Naive thymus-derived CD4-positive, alpha-beta T cell (primary cell): ENCODE results near the gene FAU. TPM values are rescaled to one million over a fixed set of nuclear protein-coding genes. Genes with fewer than 3 reads are reported as not detected.

Experiments
- ATAC-seq: fragments of 150-1000 bp; cut with Tn5 transposase; 2 replicates; pipeline ENCODE4 v1.10.0; 2021; ENCODE audit warnings: mild to moderate bottlenecking, moderate library complexity
- CTCF ChIA-PET: fragments of 350-600 bp; sonication (Branson Sonifier 250); formaldehyde crosslinking; loops from one replicate; lab custom pipeline; 2021; ENCODE audit warnings: antibody characterized with exemption; lab: Charles Lee
- POLR2A ChIA-PET: fragments of 350-600 bp; sonication (Branson Sonifier 250); formaldehyde crosslinking; loops from one replicate; lab custom pipeline; 2021; ENCODE audit warnings: antibody characterized with exemption, inconsistent platforms; lab: Charles Lee
- DNase-seq, 9 donors: peaks; one replicate each; pipeline versions ENCODE4 v3.0.0 to v3.0.0-alpha.2; 2020 to 2022; ENCODE audit warnings: mixed read lengths in 1 of 9
- H3K27ac ChIP-seq: one replicate; pipeline ENCODE4 v1.7.0; 2013; ENCODE audit warnings: mild to moderate bottlenecking, low read depth, low read length, moderate library complexity
- H3K27me3 ChIP-seq, 2 donors: one replicate each; pipeline ENCODE4 v1.7.0; 2013; ENCODE audit warnings: low read length in 2 of 2, mild to moderate bottlenecking in 2 of 2, moderate library complexity in 2 of 2; ENCODE audit not compliant: control insufficient read depth in 2 of 2, insufficient read depth in 2 of 2
- H3K36me3 ChIP-seq, 3 experiments: 1 replicate in 2 of 3; 2 replicates in 1 of 3; pipeline ENCODE4 v1.7.0; 2013; ENCODE audit warnings: low read length in 3 of 3, mild to moderate bottlenecking in 3 of 3, moderate library complexity in 1 of 3; ENCODE audit not compliant: insufficient read depth in 3 of 3, control insufficient read depth in 2 of 3
- H3K4me1 ChIP-seq, 2 donors: one replicate each; pipeline ENCODE4 v1.7.0; 2013; ENCODE audit warnings: low read length in 2 of 2, mild to moderate bottlenecking in 2 of 2, moderate library complexity in 1 of 2; ENCODE audit not compliant: control insufficient read depth in 2 of 2, insufficient read depth in 2 of 2
- H3K4me3 ChIP-seq: 2 replicates; pipeline ENCODE4 v1.7.0; 2013; ENCODE audit warnings: mild to moderate bottlenecking, low read length
- H3K9me3 ChIP-seq, 3 experiments: 1 replicate in 2 of 3; 2 replicates in 1 of 3; pipeline ENCODE4 v1.7.0; 2013; ENCODE audit warnings: low read length in 3 of 3; ENCODE audit not compliant: control insufficient read depth in 2 of 3
- H3K27ac Mint-ChIP-seq, 9 donors: one replicate each; pipeline ENCODE4 v1.8.0; 2020 to 2022; ENCODE audit warnings: mixed read lengths in 9 of 9, mild to moderate bottlenecking in 8 of 9, moderate library complexity in 5 of 9, inconsistent platforms in 2 of 9
- H3K27me3 Mint-ChIP-seq, 5 donors: one replicate each; pipeline ENCODE4 v1.8.0; 2021 to 2022; ENCODE audit warnings: mixed read lengths in 5 of 5, mild to moderate bottlenecking in 1 of 5
- H3K36me3 Mint-ChIP-seq, 5 donors: one replicate each; pipeline ENCODE4 v1.8.0; 2020 to 2022; ENCODE audit warnings: mixed read lengths in 5 of 5, mild to moderate bottlenecking in 3 of 5, inconsistent platforms in 1 of 5
- H3K4me1 Mint-ChIP-seq, 7 donors: one replicate each; pipeline ENCODE4 v1.8.0; 2020 to 2022; ENCODE audit warnings: mixed read lengths in 7 of 7, mild to moderate bottlenecking in 3 of 7, inconsistent platforms in 1 of 7
- H3K4me3 Mint-ChIP-seq, 10 donors: one replicate each; pipeline ENCODE4 v1.8.0; 2020 to 2022; ENCODE audit warnings: mild to moderate bottlenecking in 10 of 10, mixed read lengths in 10 of 10, moderate library complexity in 6 of 10, inconsistent platforms in 2 of 10
- H3K9me3 Mint-ChIP-seq, 11 donors: one replicate each; pipeline ENCODE4 v1.8.0; 2020 to 2022; ENCODE audit warnings: mixed read lengths in 11 of 11, mild to moderate bottlenecking in 4 of 11, inconsistent platforms in 1 of 11, moderate library complexity in 1 of 11
- intact Hi-C, 2 donors: fragments of 100-400 bp; cut with micrococcal nuclease; formaldehyde crosslinking; loops; one replicate each; pipeline ENCODE4 v1.15.1; 2023
- polyA plus RNA-seq, 2 donors: library from polyadenylated mRNA; unstranded; fragments of 300-500 nt; fragmentation: Illumina TruSeq; gene quantifications; one replicate each; pipeline ENCODE4 v1.2.3, GENCODE V29; 2021
- total RNA-seq, 6 experiments: library from RNA in 5 of 6; stranded (reverse) in 5 of 6; gene quantifications; 1 replicate in 5 of 6; 2 replicates in 1 of 6; pipeline ENCODE4 v1.2.3 and lab custom pipeline; 2021 to 2026

Gene FAU
- total and polyA plus RNA-seq, 7 experiments from 2014 or later: 1,053 to 1,849 (median 1,372) TPM

DNA sequence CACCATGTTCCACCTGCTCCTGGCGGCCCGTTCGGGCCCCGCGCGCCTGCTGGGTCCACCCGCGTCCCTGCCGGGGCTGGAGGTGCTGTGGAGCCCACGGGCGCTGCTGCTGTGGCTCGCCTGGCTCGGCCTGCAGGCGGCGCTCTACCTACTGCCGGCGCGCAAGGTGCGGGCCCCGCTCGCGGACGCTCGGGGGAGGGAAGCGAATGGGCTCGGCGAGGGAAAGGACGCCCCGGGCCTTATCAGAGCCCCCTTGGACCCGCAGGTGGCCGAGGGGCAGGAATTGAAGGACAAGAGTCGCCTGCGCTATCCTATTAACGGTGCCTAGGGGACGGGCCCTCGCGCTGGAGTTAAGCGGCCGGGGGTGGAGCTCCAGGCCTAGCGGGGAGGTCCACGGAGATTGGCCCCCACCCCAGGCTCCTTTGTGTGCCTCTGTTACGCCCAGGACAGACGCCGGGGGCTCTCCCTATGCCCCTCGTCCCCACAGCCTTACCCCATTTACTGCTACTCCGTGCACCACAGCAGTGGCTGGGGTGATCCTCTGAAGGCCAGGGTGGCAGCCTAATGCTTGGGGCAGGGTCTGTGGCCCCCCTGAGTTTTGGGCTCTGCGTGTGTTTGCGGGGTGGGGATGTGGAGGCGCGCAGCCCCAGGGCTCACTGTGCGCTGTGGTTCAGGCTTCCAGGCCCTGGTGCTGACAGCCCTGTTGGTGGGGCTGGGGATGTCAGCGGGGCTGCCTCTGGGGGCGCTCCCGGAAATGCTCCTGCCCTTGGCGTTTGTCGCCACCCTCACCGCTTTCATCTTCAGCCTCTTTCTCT is 9.2 kb downstream of the FAU start:
- CTCF ChIA-PET: interaction anchor here (0.7 to 4.1 kb wide), 3 partner anchors 8 to 30 kb away, joined by 3 to 48 read pairs (median 3); partner anchors contain the start of genes FAU and MRPL49
- peak overlapping the region; percentile 76 to 100 (median 84) for H3K27ac Mint-ChIP-seq
- intact Hi-C loops: loop anchor here (1.0 to 10.0 kb wide), 5 partner anchors 70 to 400 kb away; partner anchors contain the start of genes ATG2A (in 1 of the 2), CDC42EP2 (in 1 of the 2), RASGRP2 (in 1 of the 2) and SAC3D1 (in 1 of the 2)
- H3K4me3 Mint-ChIP-seq: peak overlapping the region; percentile 83 to 97 (median 89)
- POLR2A ChIA-PET: interaction anchor here (0.6 to 7.5 kb wide), 14 partner anchors 9 to 967 kb away, joined by 3 to 98 read pairs (median 4); partner anchors contain the start of genes CAPN1, CDCA5, FAU and MRPL49
- H3K4me1 ChIP-seq: peaks cover 33 to 36% of the 10 kb centered on the region in 2 donors
- no peaks in the 10 kb centered on the region for H3K27me3 ChIP-seq
- no peaks in the 10 kb centered on the region for H3K9me3 ChIP-seq
- H3K27me3 Mint-ChIP-seq: no peaks in the 10 kb centered on the region
- peak overlapping the region; percentile 74 for H3K27ac ChIP-seq
- H3K9me3 Mint-ChIP-seq: no peaks in the 10 kb centered on the region
- peak; percentile 67 to 88 (median 81) for DNase-seq
- H3K36me3 ChIP-seq: peaks cover 0 to 29% (median 0%) of the 10 kb centered on the region in 3 experiments
- peak overlapping the region; percentile 83 for H3K4me3 ChIP-seq
- H3K4me1 Mint-ChIP-seq: peaks cover 17 to 55% (median 38%) of the 10 kb centered on the region in 7 donors
- peak; percentile 69 for ATAC-seq
- peaks cover 0 to 5% (median 3%) of the 10 kb centered on the region in 5 donors for H3K36me3 Mint-ChIP-seq

DNA sequence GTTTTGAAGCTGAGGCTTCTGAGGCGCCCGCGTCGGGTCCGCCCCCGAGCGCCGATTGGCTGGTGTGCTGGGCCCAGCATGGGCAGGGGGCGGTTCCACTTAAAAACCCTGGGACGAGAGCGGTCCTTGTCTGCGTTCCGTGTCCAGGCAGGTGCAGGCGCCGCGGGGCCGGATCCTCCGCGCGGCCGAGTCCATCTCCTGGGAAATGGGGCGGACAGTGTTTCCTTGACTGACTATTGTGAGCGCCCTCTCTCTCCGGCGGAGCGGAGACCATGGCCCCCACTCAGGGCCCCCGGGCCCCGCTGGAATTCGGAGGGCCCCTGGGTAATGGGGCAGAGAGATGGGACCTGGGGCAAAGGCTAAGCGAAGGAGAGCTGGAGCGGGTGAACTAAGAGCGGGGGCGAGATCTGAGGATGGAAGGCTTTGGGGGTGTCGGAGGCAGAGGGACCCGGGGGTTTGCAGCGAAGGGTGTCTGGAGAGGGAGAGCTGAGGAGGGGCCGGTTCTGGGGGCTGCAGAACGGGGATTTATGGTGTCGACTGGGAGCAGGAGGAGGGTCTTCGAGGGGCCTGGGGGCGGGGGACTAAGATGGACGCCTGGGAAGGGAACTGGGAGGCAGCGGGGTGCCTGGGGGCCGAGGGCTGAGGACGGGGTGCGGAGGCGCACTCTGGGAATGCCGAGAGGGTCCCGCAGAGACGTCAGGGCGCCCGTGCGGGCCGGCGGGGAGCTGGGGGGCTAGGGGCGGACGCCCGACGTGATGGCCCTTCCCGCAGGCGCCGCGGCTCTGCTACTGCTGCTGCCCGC is 10.0 kb downstream of the FAU start, which contains the start of gene TM7SF2:
Gene TM7SF2 (plus strand): TSS at position 129 of the 802 bp plus-strand sequence. CDS start 144 bp downstream, at position 273.
- H3K9me3 ChIP-seq: no peaks in the 10 kb centered on the region
- DNase-seq (peak; percentile 84 to 94 (median 92)), ATAC-seq (peak; percentile 82)
- H3K27ac Mint-ChIP-seq: peak within 1 kb of the TSS; percentile 80 to 100 (median 90)
- H3K4me3 Mint-ChIP-seq: peak within 1 kb of the TSS; percentile 85 to 97 (median 89)
- H3K4me1 Mint-ChIP-seq: peaks cover 17 to 52% (median 38%) of the 10 kb centered on the region in 7 donors
- H3K36me3 Mint-ChIP-seq: peaks cover 0 to 4% (median under 1%) of the 10 kb centered on the region in 5 donors
- H3K27me3 Mint-ChIP-seq: no peaks in the 10 kb centered on the region
- POLR2A ChIA-PET: interaction anchor here (0.6 to 7.5 kb wide), 17 partner anchors 10 to 967 kb away, joined by 3 to 98 read pairs (median 4); partner anchors contain the start of genes ARL2, CAPN1, CDCA5 and FAU
- H3K4me1 ChIP-seq: peaks cover 33 to 36% of the 10 kb centered on the region in 2 donors
- no peaks in the 10 kb centered on the region for H3K27me3 ChIP-seq
- intact Hi-C loops: loop anchor here (1.0 to 10.0 kb wide), 9 partner anchors 10 to 400 kb away; partner anchors contain the start of genes ATG2A (in 1 of the 2), CAPN1 (in 1 of the 2), CDC42EP2 (in 1 of the 2) and FAU (in 1 of the 2)
- peak within 1 kb of the TSS; percentile 83 for H3K4me3 ChIP-seq
- H3K27ac ChIP-seq: peak within 1 kb of the TSS; percentile 74
- CTCF ChIA-PET: interaction anchor here (0.8 to 4.1 kb wide), 5 partner anchors 9 to 99 kb away, joined by 3 to 48 read pairs (median 4); partner anchors contain the start of genes FAU and MRPL49
- H3K36me3 ChIP-seq: peaks cover 0 to 37% (median 4%) of the 10 kb centered on the region in 3 experiments
- no peaks in the 10 kb centered on the region for H3K9me3 Mint-ChIP-seq

GRCh38 chr11:65111159-65111743 is 10.7 kb downstream of the FAU start:
- peaks cover 0 to 42% (median 4%) of the 10 kb centered on the region in 3 experiments for H3K36me3 ChIP-seq
- no peaks in the 10 kb centered on the region for H3K27me3 ChIP-seq
- CTCF ChIA-PET: interaction anchor here (0.8 to 4.1 kb wide), 9 partner anchors 10 to 260 kb away, joined by 3 to 48 read pairs (median 4); partner anchors contain the start of genes FAU and MRPL49
- peaks cover 23 to 47% (median 35%) of the 10 kb centered on the region in 7 donors for H3K4me1 Mint-ChIP-seq
- H3K4me1 ChIP-seq: peaks cover 27 to 30% of the 10 kb centered on the region in 2 donors
- no peak overlapping the region for H3K4me3 ChIP-seq
- H3K27ac Mint-ChIP-seq: peak overlapping the region; percentile 80 to 100 (median 90)
- H3K36me3 Mint-ChIP-seq: peaks cover 0 to 7% (median 5%) of the 10 kb centered on the region in 5 donors
- POLR2A ChIA-PET: interaction anchor here (0.7 to 7.5 kb wide), 15 partner anchors 10 to 390 kb away, joined by 3 to 98 read pairs (median 4); partner anchors contain the start of genes ARL2, CAPN1, CDCA5 and FAU
- H3K4me3 Mint-ChIP-seq: peak overlapping the region; percentile 85 to 97 (median 89)
- ATAC-seq (no peak), DNase-seq (peak in 1 of 9 donors; percentile 29)
- H3K9me3 ChIP-seq: no peaks in the 10 kb centered on the region
- H3K27me3 Mint-ChIP-seq: no peaks in the 10 kb centered on the region
- peak overlapping the region; percentile 70 for H3K27ac ChIP-seq
- H3K9me3 Mint-ChIP-seq: no peaks in the 10 kb centered on the region
- intact Hi-C loops: loop anchor here (1.0 to 10.0 kb wide), 8 partner anchors 11 to 401 kb away; partner anchors contain the start of genes CAPN1 (in 1 of the 2), CDC42EP2 (in 1 of the 2), FAU (in 1 of the 2) and MRPL49 (in 1 of the 2)

- Histone ChIP-seq H3K27ac (peak overlapping the region; percentile 70), H3K9me3 (no peaks in the 10 kb centered on the region), H3K27me3 (no peaks in the 10 kb centered on the region), H3K4me3 (no peak overlapping the region), H3K4me1 (peaks cover 21 to 23% of the 10 kb centered on the region in 2 donors), H3K36me3 (peaks cover 0 to 39% (median 4%) of the 10 kb centered on the region in 3 experiments)
- CTCF ChIA-PET: interaction anchor here (0.5 to 4.1 kb wide), 11 partner anchors 9 to 304 kb away, joined by 3 to 48 read pairs (median 3); partner anchors contain the start of genes CAPN1, FAU and MRPL49
- peak; percentile 82 to 99 (median 93) for DNase-seq
- peaks cover 0 to 15% (median 7%) of the 10 kb centered on the region in 5 donors for H3K36me3 Mint-ChIP-seq
- peak overlapping the region; percentile 50 to 100 (median 86) for H3K27ac Mint-ChIP-seq
- intact Hi-C loops: loop anchor here (1.0 to 10.0 kb wide), 15 partner anchors 8 to 402 kb away; partner anchors contain the start of genes CAPN1 (in 2 of the 2), ARL2 (in 1 of the 2), CDC42EP2 (in 1 of the 2) and CDCA5 (in 1 of the 2)
- H3K9me3 Mint-ChIP-seq: no peaks in the 10 kb centered on the region
- peak overlapping the region; percentile 43 to 89 (median 56) for H3K4me3 Mint-ChIP-seq
- POLR2A ChIA-PET: interaction anchor here (1.0 to 7.5 kb wide), 13 partner anchors 8 to 399 kb away, joined by 3 to 98 read pairs (median 4); partner anchors contain the start of genes ARL2, CAPN1, DPF2 and FAU
- ATAC-seq: peak; percentile 78
- H3K27me3 Mint-ChIP-seq: no peaks in the 10 kb centered on the region
- peaks cover 28 to 48% (median 35%) of the 10 kb centered on the region in 7 donors for H3K4me1 Mint-ChIP-seq
Measured at GRCh38 chr11:65110354-65110861, 11.5 kb downstream of the FAU start.
